HEK293 (cell line): Measurements from ENCODE around the gene GPR21.

Experiments
- CTCF ChIA-PET: fragments of 350-600 bp; formaldehyde crosslinking; extraction: SDS; loops from one replicate; lab custom pipeline; 2021; ENCODE audit warnings: antibody characterized with exemption; lab: Yijun Ruan, JAX
- POLR2A ChIA-PET: fragments of 300-600 bp; formaldehyde crosslinking; extraction: SDS; loops from one replicate; lab custom pipeline; 2020; ENCODE audit warnings: antibody characterized with exemption, inconsistent platforms; lab: Yijun Ruan, JAX
- H3K27ac ChIP-seq: fragments of 200-500 bp; sonication (Bioruptor generic); 2 replicates; pipeline ENCODE4 v1.5.1; 2014; ENCODE audit warnings: low read depth, low read length, control low read depth, inconsistent platforms; ENCODE audit errors: extremely low read depth
- H3K36me3 ChIP-seq, 2 experiments: fragments of 200-500 bp in 1 of 2; sonication (Bioruptor generic) in 1 of 2; 1 replicate in 1 of 2; 2 replicates in 1 of 2; pipeline ENCODE4 v1.5.1; 2014 to 2017; ENCODE audit warnings: inconsistent platforms in 2 of 2, low read length in 2 of 2; ENCODE audit not compliant: control insufficient read depth in 2 of 2, insufficient read depth in 1 of 2
- H3K4me1 ChIP-seq: fragments of 200-500 bp; sonication (Bioruptor generic); 2 replicates; pipeline ENCODE4 v1.5.1; 2014; ENCODE audit warnings: mild to moderate bottlenecking, low read length, inconsistent platforms; ENCODE audit not compliant: control insufficient read depth, insufficient read depth
- H3K4me3 ChIP-seq: 2 replicates; pipeline ENCODE4 v1.5.1; 2011; ENCODE audit warnings: low read depth, mild to moderate bottlenecking, control low read depth, low read length, moderate library complexity
- H3K9me3 ChIP-seq: fragments of 200-500 bp; sonication (Bioruptor generic); 2 replicates; pipeline ENCODE4 v1.5.1; 2014; ENCODE audit warnings: low read depth, low read length, inconsistent platforms; ENCODE audit not compliant: control insufficient read depth, insufficient read depth
- BCL11B ChIP-seq: fragments of 450-650 bp; formaldehyde crosslinking; IDR thresholded peaks from 2 replicates; pipeline ENCODE4 v1.5.1; 2016; ENCODE audit warnings: low read depth, missing biosample characterization, missing genetic modification characterization
- HOXA7 ChIP-seq: sonication (generic); formaldehyde crosslinking; IDR thresholded peaks from 2 replicates; pipeline ENCODE4 v1.8.1; 2022; ENCODE audit warnings: missing genetic modification reagents, borderline replicate concordance
- HOXD13 ChIP-seq: sonication (generic); formaldehyde crosslinking; IDR thresholded peaks from 2 replicates; pipeline ENCODE4 v1.8.0; 2022; ENCODE audit warnings: missing genetic modification reagents, borderline replicate concordance
- SETDB1 ChIP-seq: IDR thresholded peaks from one replicate; pipeline ENCODE4 v1.6.1; 2017; ENCODE audit warnings: mild to moderate bottlenecking, low read length, moderate library complexity, mixed read lengths; ENCODE audit not compliant: insufficient read length
- TRIM28 ChIP-seq: IDR thresholded peaks from 2 replicates; pipeline ENCODE4 v1.6.1; 2011; ENCODE audit warnings: low read length, control low read depth, borderline replicate concordance
- ZBTB17 ChIP-seq: fragments of 450-650 bp; formaldehyde crosslinking; IDR thresholded peaks from 2 replicates; pipeline ENCODE4 v1.5.1; 2016; ENCODE audit warnings: missing biosample characterization, missing genetic modification characterization
- ZBTB8A ChIP-seq: fragments of 450-650 bp; formaldehyde crosslinking; IDR thresholded peaks from 2 replicates; pipeline ENCODE4 v1.5.1; 2016; ENCODE audit warnings: missing biosample characterization, missing genetic modification characterization
- ZIC2 ChIP-seq: fragments of 450-650 bp; formaldehyde crosslinking; IDR thresholded peaks from 2 replicates; pipeline ENCODE4 v1.5.1; 2016; ENCODE audit warnings: missing biosample characterization, missing genetic modification characterization
- ZNF19 ChIP-seq: fragments of 450-650 bp; formaldehyde crosslinking; IDR thresholded peaks from 2 replicates; pipeline ENCODE4; 2016; ENCODE audit warnings: missing biosample characterization, missing genetic modification characterization, low read depth
- ZNF202 ChIP-seq: fragments of 450-650 bp; formaldehyde crosslinking; IDR thresholded peaks from 2 replicates; pipeline ENCODE4 v1.5.1; 2016; ENCODE audit warnings: missing biosample characterization, missing genetic modification characterization, borderline replicate concordance
- ZNF211 ChIP-seq: fragments of 450-650 bp; formaldehyde crosslinking; IDR thresholded peaks from 2 replicates; pipeline ENCODE4 v1.5.1; 2016; ENCODE audit warnings: low read depth, missing biosample characterization, missing genetic modification characterization
- ZNF214 ChIP-seq: fragments of 450-650 bp; formaldehyde crosslinking; IDR thresholded peaks from 2 replicates; pipeline ENCODE4 v1.5.1; 2017; ENCODE audit warnings: missing biosample characterization, mild to moderate bottlenecking, missing genetic modification characterization, borderline replicate concordance
- ZNF311 ChIP-seq: fragments of 450-650 bp; formaldehyde crosslinking; IDR thresholded peaks from 2 replicates; pipeline ENCODE4 v1.5.1; 2017; ENCODE audit warnings: missing biosample characterization, missing genetic modification characterization, borderline replicate concordance
- ZNF350 ChIP-seq: fragments of 450-650 bp; formaldehyde crosslinking; IDR thresholded peaks from 2 replicates; pipeline ENCODE4 v1.5.0; 2017; ENCODE audit warnings: missing biosample characterization, mild to moderate bottlenecking, missing genetic modification characterization
- ZNF366 ChIP-seq: fragments of 450-650 bp; formaldehyde crosslinking; conservative IDR thresholded peaks from 2 replicates; pipeline ENCODE4 v1.5.1; 2016; ENCODE audit warnings: missing biosample characterization, missing genetic modification characterization
- ZNF391 ChIP-seq: fragments of 450-650 bp; formaldehyde crosslinking; IDR thresholded peaks from 2 replicates; pipeline ENCODE4 v1.5.1; 2016; ENCODE audit warnings: low read depth, missing biosample characterization, missing genetic modification characterization, borderline replicate concordance
- ZNF610 ChIP-seq: fragments of 450-650 bp; formaldehyde crosslinking; IDR thresholded peaks from 2 replicates; pipeline ENCODE4 v1.5.1; 2016; ENCODE audit warnings: missing biosample characterization, missing genetic modification characterization, borderline replicate concordance
- ZNF626 ChIP-seq: fragments of 450-650 bp; sonication (Bioruptor Pico); formaldehyde crosslinking; IDR thresholded peaks from 2 replicates; pipeline ENCODE4 v1.5.1; 2018; ENCODE audit warnings: missing biosample characterization, missing genetic modification characterization, inconsistent platforms
- TF ChIP-seq, protein P1 (sequence below): fragments of 450-650 bp; formaldehyde crosslinking; IDR thresholded peaks from 2 replicates; pipeline ENCODE4 v1.5.1; 2017; ENCODE audit warnings: missing biosample characterization, missing genetic modification characterization
- TF ChIP-seq, protein P2 (sequence below): fragments of 450-650 bp; formaldehyde crosslinking; IDR thresholded peaks from 2 replicates; pipeline ENCODE4 v1.5.0; 2017; ENCODE audit warnings: missing biosample characterization, missing genetic modification characterization, borderline replicate concordance
- TF ChIP-seq, protein P3 (sequence below): fragments of 450-650 bp; formaldehyde crosslinking; IDR thresholded peaks from 2 replicates; pipeline ENCODE4 v1.5.1; 2016; ENCODE audit warnings: missing biosample characterization, missing genetic modification characterization
- TF ChIP-seq, protein P4 (sequence below): fragments of 450-650 bp; formaldehyde crosslinking; IDR thresholded peaks from 2 replicates; pipeline ENCODE4 v1.5.1; 2017; ENCODE audit warnings: missing biosample characterization, missing genetic modification characterization
- TF ChIP-seq, protein P5 (sequence below): fragments of 450-650 bp; formaldehyde crosslinking; IDR thresholded peaks from 2 replicates; pipeline ENCODE4 v1.5.1; 2016; ENCODE audit warnings: missing biosample characterization, missing genetic modification characterization

The GPR21 gene

DNA sequence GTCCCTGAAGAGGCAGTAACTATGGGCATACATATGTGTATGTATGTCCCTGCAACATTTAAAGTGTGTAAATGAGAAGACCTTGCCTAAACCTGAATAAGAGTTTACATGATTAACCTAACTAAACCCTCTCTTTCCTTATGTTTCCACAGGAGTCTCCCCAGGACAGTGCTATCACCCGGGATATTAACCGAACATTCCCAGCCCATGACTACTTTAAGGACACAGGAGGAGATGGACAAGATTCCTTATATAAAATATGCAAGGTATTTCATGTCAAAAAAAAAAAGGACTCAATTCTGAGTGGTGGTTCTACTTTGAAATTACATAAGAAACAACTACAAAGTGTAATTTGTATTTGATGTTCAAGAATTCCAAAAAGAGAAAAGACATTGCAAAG lies 31.7 kb downstream of the GPR21 start (continued):
- no peak for TF ChIP-seq HOXA7 (CRISPR knock-in tag)
- TF ChIP-seq, protein P1, sequence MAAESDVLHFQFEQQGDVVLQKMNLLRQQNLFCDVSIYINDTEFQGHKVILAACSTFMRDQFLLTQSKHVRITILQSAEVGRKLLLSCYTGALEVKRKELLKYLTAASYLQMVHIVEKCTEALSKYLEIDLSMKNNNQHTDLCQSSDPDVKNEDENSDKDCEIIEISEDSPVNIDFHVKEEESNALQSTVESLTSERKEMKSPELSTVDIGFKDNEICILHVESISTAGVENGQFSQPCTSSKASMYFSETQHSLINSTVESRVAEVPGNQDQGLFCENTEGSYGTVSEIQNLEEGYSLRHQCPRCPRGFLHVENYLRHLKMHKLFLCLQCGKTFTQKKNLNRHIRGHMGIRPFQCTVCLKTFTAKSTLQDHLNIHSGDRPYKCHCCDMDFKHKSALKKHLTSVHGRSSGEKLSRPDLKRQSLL (tag by site-specific recombination): no peak

DNA sequence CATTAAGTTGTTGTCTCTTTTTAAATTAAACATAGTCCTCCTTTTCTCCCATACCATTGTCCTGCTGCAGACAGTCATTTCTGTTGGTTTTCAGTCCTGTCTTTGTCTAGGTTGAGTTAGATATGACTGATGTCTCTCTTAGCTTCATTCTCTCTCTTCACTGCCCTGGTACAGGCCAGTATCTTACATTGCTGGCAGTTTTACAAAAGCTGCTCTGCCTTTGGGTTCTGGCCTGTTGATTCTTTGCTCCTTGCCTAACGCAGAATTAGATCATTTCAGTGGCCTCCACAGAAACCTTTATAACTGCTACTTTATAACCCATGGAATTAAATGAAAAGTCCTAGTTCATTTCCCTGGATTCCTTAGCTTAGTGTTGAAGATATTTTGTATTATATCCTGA lies 33.7 kb downstream of the GPR21 start:
- no peaks in the 10 kb centered on the region for H3K4me1 ChIP-seq
- H3K27ac ChIP-seq: no peak overlapping the region
- H3K9me3 ChIP-seq: no peaks in the 10 kb centered on the region
- ChIA-PET CTCF (interaction anchor here (1.8 kb wide), 1 partner anchor 14 kb away, joined by 6 read pairs; no protein-coding TSS in a partner anchor), POLR2A (interaction anchor here (0.6 kb wide), 1 partner anchor 75 kb away, joined by 7 read pairs; no protein-coding TSS in a partner anchor)
- no peak overlapping the region for H3K4me3 ChIP-seq
- TF ChIP-seq, protein P2, sequence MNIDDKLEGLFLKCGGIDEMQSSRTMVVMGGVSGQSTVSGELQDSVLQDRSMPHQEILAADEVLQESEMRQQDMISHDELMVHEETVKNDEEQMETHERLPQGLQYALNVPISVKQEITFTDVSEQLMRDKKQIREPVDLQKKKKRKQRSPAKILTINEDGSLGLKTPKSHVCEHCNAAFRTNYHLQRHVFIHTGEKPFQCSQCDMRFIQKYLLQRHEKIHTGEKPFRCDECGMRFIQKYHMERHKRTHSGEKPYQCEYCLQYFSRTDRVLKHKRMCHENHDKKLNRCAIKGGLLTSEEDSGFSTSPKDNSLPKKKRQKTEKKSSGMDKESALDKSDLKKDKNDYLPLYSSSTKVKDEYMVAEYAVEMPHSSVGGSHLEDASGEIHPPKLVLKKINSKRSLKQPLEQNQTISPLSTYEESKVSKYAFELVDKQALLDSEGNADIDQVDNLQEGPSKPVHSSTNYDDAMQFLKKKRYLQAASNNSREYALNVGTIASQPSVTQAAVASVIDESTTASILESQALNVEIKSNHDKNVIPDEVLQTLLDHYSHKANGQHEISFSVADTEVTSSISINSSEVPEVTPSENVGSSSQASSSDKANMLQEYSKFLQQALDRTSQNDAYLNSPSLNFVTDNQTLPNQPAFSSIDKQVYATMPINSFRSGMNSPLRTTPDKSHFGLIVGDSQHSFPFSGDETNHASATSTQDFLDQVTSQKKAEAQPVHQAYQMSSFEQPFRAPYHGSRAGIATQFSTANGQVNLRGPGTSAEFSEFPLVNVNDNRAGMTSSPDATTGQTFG (tag by site-specific recombination): no peak
- TF ChIP-seq ZNF626 (tag by site-specific recombination): no peak
- TF ChIP-seq ZNF366: no peak
- no peak for TF ChIP-seq SETDB1
- no peak for TF ChIP-seq ZBTB8A (tag by site-specific recombination)
- TF ChIP-seq, protein P3, sequence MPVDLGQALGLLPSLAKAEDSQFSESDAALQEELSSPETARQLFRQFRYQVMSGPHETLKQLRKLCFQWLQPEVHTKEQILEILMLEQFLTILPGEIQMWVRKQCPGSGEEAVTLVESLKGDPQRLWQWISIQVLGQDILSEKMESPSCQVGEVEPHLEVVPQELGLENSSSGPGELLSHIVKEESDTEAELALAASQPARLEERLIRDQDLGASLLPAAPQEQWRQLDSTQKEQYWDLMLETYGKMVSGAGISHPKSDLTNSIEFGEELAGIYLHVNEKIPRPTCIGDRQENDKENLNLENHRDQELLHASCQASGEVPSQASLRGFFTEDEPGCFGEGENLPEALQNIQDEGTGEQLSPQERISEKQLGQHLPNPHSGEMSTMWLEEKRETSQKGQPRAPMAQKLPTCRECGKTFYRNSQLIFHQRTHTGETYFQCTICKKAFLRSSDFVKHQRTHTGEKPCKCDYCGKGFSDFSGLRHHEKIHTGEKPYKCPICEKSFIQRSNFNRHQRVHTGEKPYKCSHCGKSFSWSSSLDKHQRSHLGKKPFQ (tag by site-specific recombination): no peak
- TF ChIP-seq HOXD13 (CRISPR knock-in tag): no peak
- no peak for TF ChIP-seq TRIM28
- TF ChIP-seq ZNF391: no peak
- no peak for TF ChIP-seq ZNF350
- no peak for TF ChIP-seq ZNF202
- peaks cover 6 to 67% of the 10 kb centered on the region in 2 experiments for H3K36me3 ChIP-seq

DNA sequence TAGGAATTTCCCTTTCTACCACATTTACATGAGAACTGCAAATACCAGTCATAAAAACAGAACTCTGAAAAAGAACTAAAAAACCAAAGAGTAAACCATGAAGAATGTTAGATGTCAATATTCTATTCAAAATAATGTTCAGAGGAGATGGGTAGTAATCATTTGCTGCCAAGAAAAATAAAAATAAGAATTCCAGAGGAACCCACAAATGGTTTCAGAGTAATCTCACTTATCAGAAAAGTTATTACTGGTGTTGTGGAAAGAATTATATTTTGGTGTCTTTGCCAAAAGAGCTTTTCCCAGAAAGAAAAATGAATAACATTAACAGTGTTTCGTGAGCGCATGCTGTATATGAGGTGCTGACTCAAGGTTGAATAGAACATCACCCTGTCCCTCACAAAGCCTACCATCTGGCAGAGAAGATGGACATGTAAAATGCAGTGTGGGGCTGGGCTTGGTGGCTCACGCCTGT lies 35.6 kb downstream of the GPR21 start:
- no peaks in the 10 kb centered on the region for H3K4me1 ChIP-seq
- H3K9me3 ChIP-seq: no peaks in the 10 kb centered on the region
- peaks cover 6 to 84% of the 10 kb centered on the region in 2 experiments for H3K36me3 ChIP-seq
- no peak overlapping the region for H3K4me3 ChIP-seq
- ChIA-PET CTCF (interaction anchor here (0.6 to 1.2 kb wide), 4 partner anchors 21 to 331 kb away, joined by 3 to 5 read pairs (median 4); partner anchors contain the start of gene ZBTB6), POLR2A (interaction anchor here (0.5 kb wide), 1 partner anchor 22 kb away, joined by 6 read pairs; no protein-coding TSS in a partner anchor)
- H3K27ac ChIP-seq: no peak overlapping the region
- TF ChIP-seq ZNF610 (no peak), ZNF19 (no peak), ZNF366 (no peak), ZNF214 (tag by site-specific recombination) (no peak), ZNF211 (no peak), ZIC2 (tag by site-specific recombination) (no peak), ZNF311 (tag by site-specific recombination) (no peak), ZBTB17 (tag by site-specific recombination) (no peak), BCL11B (no peak)
- TF ChIP-seq, protein P4, sequence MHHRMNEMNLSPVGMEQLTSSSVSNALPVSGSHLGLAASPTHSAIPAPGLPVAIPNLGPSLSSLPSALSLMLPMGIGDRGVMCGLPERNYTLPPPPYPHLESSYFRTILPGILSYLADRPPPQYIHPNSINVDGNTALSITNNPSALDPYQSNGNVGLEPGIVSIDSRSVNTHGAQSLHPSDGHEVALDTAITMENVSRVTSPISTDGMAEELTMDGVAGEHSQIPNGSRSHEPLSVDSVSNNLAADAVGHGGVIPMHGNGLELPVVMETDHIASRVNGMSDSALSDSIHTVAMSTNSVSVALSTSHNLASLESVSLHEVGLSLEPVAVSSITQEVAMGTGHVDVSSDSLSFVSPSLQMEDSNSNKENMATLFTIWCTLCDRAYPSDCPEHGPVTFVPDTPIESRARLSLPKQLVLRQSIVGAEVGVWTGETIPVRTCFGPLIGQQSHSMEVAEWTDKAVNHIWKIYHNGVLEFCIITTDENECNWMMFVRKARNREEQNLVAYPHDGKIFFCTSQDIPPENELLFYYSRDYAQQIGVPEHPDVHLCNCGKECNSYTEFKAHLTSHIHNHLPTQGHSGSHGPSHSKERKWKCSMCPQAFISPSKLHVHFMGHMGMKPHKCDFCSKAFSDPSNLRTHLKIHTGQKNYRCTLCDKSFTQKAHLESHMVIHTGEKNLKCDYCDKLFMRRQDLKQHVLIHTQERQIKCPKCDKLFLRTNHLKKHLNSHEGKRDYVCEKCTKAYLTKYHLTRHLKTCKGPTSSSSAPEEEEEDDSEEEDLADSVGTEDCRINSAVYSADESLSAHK (tag by site-specific recombination): no peak
- TF ChIP-seq, protein P5, sequence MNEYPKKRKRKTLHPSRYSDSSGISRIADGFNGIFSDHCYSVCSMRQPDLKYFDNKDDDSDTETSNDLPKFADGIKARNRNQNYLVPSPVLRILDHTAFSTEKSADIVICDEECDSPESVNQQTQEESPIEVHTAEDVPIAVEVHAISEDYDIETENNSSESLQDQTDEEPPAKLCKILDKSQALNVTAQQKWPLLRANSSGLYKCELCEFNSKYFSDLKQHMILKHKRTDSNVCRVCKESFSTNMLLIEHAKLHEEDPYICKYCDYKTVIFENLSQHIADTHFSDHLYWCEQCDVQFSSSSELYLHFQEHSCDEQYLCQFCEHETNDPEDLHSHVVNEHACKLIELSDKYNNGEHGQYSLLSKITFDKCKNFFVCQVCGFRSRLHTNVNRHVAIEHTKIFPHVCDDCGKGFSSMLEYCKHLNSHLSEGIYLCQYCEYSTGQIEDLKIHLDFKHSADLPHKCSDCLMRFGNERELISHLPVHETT (tag by site-specific recombination): no peak
